Measurements from ENCODE around the gene MIAT. TPM values are rescaled to one million over a fixed set of nuclear protein-coding genes. Genes with fewer than 3 reads are reported as not detected.

Gene MIAT
- total and polyA plus RNA-seq, 8 donors = under 0.01 to 29.8 (median 0.41) TPM

GRCh38 chr22:26674211-26675190, 17.1 kb downstream of the MIAT start:
- 69 to 88% (median 84%) methylated on average over 8 to 9 of the region's 9 CpGs for WGBS, 5 donors
- Histone ChIP-seq H3K9me3 (no peaks in the 10 kb centered on the region), H3K4me1 (peaks cover 22 to 65% (median 29%) of the 10 kb centered on the region in 4 donors), H3K27me3 (no peaks in the 10 kb centered on the region), H3K4me3 (peak overlapping the region in 2 of 4 donors; percentile 79 to 87), H3K27ac (peak overlapping the region in 3 of 5 donors; percentile 95 to 97 (median 96)), H3K36me3 (no peaks in the 10 kb centered on the region)
- TF ChIP-seq EP300 (IDR thresholded peaks at IDR 0.05) (no peak), POLR2AphosphoS5 (IDR thresholded peaks at IDR 0.05) (no peak), POLR2A (IDR thresholded peaks at IDR 0.05) (no peak), CTCF (IDR thresholded peaks at IDR 0.05) (no peak)
- intact Hi-C loops (cut with DNase I; ENCODE audit: low total_unique reads) = no loop called here
- no peak for DNase-seq

- no peak for DNase-seq
- Histone ChIP-seq H3K4me1 (peaks cover 22 to 64% (median 29%) of the 10 kb centered on the region in 4 donors), H3K36me3 (peaks cover 0 to 10% (median 7%) of the 10 kb centered on the region in 4 donors), H3K4me3 (no peak overlapping the region), H3K9me3 (no peaks in the 10 kb centered on the region), H3K27ac (no peak overlapping the region), H3K27me3 (no peaks in the 10 kb centered on the region)
- intact Hi-C loops (cut with DNase I; ENCODE audit: low total_unique reads) = no loop called here
- TF ChIP-seq CTCF (IDR thresholded peaks at IDR 0.05) = no peak
- 92 to 100% (median 94%) methylated on average over 3 to 4 of the region's 4 CpGs for WGBS, 5 donors
Measured at GRCh38 chr22:26675687-26676268, 18.4 kb downstream of the MIAT start.

- peaks cover 8 to 25% (median 19%) of the 10 kb centered on the region in 4 donors for H3K36me3 ChIP-seq
- H3K9me3 ChIP-seq = no peaks in the 10 kb centered on the region
- no peaks in the 10 kb centered on the region for H3K27me3 ChIP-seq
- WGBS, 5 donors = 85 to 93% (median 88%) methylated on average over 5 of the region's 5 CpGs
- H3K27ac ChIP-seq = no peak overlapping the region
- peaks cover 18 to 50% (median 23%) of the 10 kb centered on the region in 4 donors for H3K4me1 ChIP-seq
- TF ChIP-seq POLR2A (IDR thresholded peaks at IDR 0.05) = no peak
- DNase-seq = no peak
- intact Hi-C loops (cut with DNase I; ENCODE audit: low total_unique reads) = no loop called here
- no peak overlapping the region for H3K4me3 ChIP-seq
Measured at GRCh38 chr22:26677217-26677616, 19.8 kb downstream of the MIAT start.

- no peak overlapping the region for H3K4me3 ChIP-seq
- H3K4me1 ChIP-seq = peaks cover 5 to 39% (median 12%) of the 10 kb centered on the region in 4 donors
- DNase-seq = peak; percentile 78 to 88
- intact Hi-C loops (cut with DNase I; ENCODE audit: low total_unique reads) = no loop called here
- no peaks in the 10 kb centered on the region for H3K9me3 ChIP-seq
- no peaks in the 10 kb centered on the region for H3K27me3 ChIP-seq
- 48 to 56% (median 54%) methylated on average over 9 of the region's 9 CpGs for WGBS, 5 donors
- TF ChIP-seq CTCF (IDR thresholded peaks at IDR 0.05) (peak in 5 of 7 experiments; percentile 75 to 96 (median 89)), EP300 (IDR thresholded peaks at IDR 0.05) (no peak)
- H3K27ac ChIP-seq = no peak overlapping the region
- H3K36me3 ChIP-seq = peaks cover 8 to 29% (median 23%) of the 10 kb centered on the region in 4 donors
Measured at GRCh38 chr22:26679003-26679629, 21.7 kb downstream of the MIAT start.
